ENCODE results near the gene ADAMTS19. TPM values are rescaled to one million over a fixed set of nuclear protein-coding genes. Genes with fewer than 3 reads are reported as not detected.

The ADAMTS19 gene
- polyA plus RNA-seq, 5 donors, result 0.22 to 1.4 (median 0.69) TPM

GRCh38 chr5:129767927-129768380 lies 307.9 kb downstream of the ADAMTS19 start:
- peak; percentile 73 to 87 for DNase-seq

- no peak for DNase-seq
These were observed 308.6 kb downstream of the ADAMTS19 start for GRCh38 chr5:129768735-129769134.

GRCh38 chr5:129770024-129770820 lies 310.1 kb downstream of the ADAMTS19 start:
- DNase-seq, result peak in 1 of 2 donors; percentile 4

- DNase-seq, result peak; percentile 28 to 30
These were observed 311.1 kb downstream of the ADAMTS19 start for GRCh38 chr5:129771058-129771838.

- no peak for DNase-seq
These were observed 313.3 kb downstream of the ADAMTS19 start for GRCh38 chr5:129773376-129773775.

- no peak for DNase-seq
These were observed 321.5 kb downstream of the ADAMTS19 start for GRCh38 chr5:129781594-129781993.
